Measurements from ENCODE around the gene SH2D4B.

DNA sequence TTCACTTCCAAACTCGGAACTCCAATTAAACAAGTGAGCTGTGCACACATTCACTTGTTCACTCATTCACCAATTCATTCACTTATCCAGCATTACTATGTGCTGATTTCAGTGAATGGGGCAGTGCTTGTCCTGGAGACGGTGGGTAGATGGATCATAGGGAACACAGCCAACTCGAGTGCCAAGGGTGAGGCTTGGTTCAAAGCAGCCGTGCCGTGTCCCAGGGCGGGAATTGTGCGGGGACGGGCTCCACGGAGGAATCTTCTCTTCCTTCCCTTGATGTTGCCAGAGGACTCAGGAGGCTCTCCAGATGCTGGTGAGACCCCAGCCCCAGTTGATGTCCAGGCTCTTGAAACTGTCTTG lies 2.9 kb downstream of the SH2D4B start:
- TF ChIP-seq, protein P1, sequence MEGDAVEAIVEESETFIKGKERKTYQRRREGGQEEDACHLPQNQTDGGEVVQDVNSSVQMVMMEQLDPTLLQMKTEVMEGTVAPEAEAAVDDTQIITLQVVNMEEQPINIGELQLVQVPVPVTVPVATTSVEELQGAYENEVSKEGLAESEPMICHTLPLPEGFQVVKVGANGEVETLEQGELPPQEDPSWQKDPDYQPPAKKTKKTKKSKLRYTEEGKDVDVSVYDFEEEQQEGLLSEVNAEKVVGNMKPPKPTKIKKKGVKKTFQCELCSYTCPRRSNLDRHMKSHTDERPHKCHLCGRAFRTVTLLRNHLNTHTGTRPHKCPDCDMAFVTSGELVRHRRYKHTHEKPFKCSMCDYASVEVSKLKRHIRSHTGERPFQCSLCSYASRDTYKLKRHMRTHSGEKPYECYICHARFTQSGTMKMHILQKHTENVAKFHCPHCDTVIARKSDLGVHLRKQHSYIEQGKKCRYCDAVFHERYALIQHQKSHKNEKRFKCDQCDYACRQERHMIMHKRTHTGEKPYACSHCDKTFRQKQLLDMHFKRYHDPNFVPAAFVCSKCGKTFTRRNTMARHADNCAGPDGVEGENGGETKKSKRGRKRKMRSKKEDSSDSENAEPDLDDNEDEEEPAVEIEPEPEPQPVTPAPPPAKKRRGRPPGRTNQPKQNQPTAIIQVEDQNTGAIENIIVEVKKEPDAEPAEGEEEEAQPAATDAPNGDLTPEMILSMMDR (IDR thresholded peaks at IDR 0.05): no peak
- TF ChIP-seq EP300 (IDR thresholded peaks at IDR 0.05): no peak
